ENCODE results near the gene LTA.

The LTA gene

DNA sequence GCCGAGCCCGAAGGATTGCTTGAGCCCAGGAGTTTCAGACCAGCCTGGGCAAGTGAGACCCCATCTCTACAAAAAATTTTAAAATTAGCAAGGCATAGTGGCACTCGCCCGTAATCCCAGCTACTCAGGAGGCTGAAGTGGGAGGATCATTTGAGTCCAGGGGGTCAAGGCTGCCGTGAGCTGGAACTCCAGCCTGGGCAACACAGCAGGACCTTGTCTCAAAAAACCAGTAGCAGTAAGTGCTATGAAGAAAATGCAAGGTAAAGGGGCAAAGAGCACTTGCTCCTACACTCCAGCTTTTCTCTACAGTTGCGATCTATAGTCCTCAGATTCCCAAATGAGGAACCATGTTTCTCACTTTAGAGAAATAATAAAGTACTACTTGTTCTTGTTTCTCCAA lies 28.4 kb upstream of the LTA start:
- no peak for DNase-seq

DNA sequence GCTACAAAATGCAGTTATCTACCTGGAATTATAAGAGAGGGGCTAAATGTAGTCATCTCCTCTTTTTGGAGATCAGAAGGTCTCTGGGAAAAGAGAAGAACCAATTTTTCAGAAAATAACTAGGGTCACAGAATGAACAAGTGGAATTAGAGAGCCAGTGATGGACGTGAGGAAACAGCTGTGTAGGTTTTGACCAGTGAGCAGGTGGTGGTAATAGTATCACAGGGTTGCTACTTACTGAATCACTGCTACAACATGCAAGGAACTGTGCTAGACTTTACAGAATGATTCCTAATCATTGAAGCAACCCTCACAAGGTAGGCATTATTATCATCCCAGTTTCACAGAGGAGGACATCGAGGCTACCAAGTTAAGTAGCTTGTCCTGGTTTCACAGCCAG lies 27.4 kb upstream of the LTA start:
- DNase-seq, result no peak

DNA sequence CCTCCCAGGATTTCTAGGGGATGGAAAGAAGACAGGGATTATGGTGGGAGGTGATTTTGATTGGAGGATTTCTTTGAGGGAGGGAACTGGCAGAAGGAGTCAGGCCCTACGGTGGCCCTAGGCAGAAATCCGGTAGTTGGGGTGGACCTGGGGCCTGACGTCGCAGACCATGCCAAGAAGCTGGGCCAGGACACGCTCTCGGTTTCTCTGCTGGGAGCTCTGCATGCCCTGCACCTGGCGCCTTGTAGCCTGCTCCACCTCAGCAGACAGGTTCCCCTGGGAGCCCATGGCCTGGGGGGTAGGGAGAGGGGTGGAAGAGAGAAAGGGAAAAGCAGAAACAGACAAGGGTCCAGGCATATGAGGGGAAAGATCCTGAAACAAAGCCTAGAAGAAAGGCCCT lies 26.8 kb upstream of the LTA start:
- DNase-seq, result peak; percentile 51

DNA sequence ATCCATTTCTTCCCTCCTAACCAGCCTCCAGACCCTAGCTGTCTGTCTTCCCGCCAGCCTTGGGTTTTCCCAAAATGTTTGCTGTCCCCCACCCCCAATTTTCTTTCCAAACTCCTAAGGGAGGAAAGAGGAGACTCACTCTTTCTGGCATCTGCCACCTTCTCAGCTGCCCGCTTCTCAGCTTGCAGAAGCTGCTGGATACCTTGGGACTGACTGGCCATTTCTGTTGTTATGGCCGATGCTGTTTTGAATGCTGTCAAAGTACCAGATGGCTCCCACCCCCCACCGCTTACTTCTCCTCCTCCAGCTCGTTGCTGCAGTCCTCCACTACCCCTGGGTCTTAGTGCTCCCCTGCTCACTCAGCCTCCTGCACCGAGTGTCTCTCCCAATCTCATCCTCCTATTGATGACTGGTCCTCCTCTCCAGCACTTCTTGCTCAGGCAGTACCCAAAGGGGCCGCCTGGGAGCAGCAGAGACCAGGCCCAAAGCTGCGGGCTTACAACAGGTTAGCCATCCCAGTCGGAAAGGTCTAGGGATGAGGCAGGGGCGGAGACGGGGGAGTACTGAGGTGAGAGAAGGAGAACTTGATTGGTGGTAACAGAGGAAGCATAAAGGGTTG lies 25.6 kb upstream of the LTA start, which contains the start of gene ATP6V1G2:
ATP6V1G2 (minus strand) TSS at position 270 of the 619 bp plus-strand sequence; CDS start at position 221, 49 bp downstream.
- peak; percentile 95 for DNase-seq

DNA sequence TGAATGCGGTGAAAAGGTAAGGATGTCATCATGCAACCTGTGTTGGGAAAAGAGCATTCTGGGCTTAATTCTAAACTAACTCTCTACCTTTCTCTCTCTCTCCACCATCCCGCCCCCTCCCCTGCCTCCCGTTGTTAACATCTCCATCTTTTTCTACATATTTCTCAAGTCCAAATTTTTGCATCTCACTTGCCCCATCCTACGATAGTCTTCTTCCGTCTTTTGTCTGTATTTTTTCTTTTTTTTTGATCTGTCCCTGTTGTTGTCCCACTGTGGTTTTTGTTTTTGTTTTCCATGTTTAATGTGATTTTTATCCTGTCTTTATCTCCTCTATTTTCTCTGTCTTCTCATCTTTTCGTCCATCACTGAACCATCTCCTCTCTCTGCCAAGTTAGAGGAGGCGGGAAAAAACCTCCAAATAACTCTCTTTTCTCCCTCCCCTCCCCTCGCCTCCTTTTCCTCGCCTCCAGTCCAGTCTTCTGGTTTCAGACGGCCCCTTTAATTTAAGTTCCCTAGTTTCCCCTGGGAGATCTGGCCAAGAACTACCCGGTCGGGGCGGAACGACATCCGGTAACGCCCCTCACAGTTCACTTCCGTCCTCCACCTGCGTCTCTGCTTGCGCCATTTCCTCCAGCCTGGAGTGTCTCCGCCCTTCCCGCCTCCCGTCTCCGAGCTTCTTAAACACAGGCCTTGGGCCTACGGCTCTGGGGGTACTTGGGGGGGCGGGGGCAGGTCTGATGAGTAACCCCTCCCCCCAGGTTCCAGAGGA lies 24.9 kb upstream of the LTA start, which contains the start of gene NFKBIL1:
NFKBIL1 (plus strand) TSS at position 651 of the 769 bp plus-strand sequence; CDS start at position 738, 87 bp downstream.
- DNase-seq, result peak; percentile 96

DNA sequence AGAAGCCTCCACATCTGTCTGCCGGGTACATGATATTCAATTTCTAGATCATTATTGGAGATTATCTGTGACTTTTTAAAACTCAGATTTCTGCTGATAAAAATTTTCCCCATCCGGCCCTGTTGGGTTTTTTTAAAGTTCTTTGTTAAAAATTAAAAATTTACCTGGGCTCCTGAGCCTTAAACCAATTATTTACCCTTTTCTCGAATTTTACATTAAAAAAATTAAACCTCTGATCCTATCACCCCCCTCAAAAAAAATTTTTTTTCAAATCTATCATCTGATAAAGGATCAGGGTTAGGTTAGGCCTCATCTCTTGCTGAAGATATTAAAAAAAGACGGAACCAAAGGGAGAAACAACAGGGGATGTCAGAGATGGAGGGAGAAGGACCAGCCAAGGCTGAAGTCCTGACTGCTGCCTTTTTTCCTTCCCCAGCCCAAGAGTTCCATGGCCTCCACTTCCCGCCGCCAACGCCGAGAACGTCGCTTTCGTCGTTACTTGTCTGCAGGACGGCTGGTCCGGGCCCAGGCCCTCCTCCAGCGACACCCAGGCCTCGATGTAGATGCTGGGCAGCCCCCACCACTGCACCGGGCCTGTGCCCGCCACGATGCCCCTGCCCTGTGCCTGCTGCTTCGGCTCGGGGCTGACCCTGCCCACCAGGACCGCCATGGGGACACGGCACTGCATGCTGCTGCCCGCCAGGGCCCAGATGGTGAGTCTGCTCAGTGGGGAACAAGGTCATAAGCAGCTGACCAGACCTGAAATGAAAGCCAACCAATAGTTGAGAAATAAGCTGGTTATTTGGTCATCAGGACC lies 24.2 kb upstream of the LTA start:
- DNase-seq, result peak; percentile 62

DNA sequence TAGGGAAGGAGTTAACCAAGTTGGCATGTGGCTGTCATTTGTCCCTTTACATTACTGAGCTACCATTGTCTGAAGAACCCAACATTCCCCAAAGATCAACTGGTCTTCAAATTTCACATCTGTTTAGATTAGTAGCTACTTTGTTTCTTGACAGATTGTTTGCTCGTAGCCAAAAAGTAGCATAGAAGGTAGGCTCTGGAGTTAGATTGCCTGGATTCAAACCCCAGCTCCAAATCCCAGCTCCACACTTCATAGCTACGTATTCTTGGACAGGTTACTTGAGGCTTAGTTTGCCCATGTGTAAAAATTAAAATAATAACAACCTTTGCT lies 23.6 kb upstream of the LTA start:
- DNase-seq, result no peak

DNA sequence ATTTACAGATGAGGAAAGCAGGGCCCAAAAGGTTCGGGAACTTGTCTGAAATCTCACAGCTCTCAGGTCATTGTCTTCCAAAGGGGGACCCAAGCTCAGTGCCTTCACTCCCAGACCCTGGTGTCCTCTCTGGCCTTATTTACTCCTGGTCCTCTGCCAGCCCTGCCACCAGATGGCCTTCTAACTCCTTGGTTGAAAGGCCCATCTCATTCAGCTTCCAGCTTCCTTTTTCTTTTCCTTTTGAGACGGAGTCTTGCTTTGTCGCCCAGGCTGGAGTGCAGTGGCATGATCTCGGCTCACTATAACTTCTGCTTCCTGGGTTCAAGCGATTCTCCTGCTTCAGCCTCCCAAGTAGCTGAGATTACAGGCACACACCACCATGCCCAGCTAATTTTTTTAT lies 20.7 kb upstream of the LTA start:
- peak; percentile 88 for DNase-seq

DNA sequence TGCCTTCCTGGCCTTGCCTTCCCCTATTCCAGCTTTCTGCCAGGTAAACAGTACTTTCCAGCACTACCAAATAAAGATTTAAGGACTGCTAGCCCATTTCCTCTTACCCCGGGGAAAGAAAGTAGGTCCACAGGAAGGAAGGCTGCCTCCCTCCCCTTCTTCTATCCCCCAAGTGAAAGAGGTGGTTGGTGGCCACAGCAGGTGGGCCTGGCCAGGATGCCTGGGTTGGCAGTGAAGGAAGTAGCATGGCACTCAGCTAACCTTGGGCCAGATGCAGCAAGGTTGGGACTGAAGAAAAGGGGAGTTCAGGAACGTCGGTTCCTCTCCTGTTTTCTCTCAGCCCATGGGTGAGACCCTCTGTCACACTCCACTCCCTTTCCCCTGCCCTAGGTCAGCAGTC lies 15.8 kb upstream of the LTA start:
- peak; percentile 64 for DNase-seq

DNA sequence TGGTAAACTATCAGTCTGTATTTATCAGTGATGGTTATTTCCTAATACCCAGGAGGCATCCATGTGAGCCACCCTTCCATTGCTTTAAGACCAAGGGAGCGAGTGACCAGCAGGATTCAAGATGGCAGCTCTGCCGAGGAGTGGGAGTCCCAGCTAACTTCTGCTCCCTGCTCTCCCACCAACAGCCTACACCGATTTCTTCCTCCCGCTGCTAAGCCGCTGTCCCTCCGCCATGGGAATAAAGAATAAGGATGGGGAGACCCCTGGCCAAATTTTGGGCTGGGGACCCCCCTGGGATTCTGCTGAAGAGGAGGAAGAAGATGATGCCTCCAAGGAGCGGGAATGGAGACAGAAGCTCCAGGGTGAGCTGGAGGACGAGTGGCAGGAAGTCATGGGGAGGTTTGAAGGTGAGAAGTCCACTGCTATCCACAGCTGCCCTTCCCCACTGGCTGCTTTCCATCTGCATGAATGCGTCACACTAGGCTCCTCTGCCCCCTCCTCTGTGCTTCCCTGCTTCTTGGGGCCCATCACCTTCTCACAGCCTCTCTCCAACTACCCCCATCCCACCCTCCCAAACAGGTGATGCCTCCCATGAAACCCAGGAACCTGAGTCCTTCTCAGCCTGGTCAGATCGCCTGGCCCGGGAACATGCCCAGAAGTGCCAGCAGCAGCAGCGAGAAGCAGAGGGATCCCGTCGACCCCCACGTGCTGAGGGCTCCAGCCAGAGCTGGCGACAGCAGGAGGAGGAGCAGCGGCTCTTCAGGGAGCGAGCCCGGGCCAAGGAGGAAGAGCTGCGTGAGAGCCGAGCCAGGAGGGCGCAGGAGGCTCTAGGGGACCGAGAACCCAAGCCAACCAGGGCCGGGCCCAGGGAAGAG lies 14.4 kb upstream of the LTA start:
- peak; percentile 62 for DNase-seq

DNA sequence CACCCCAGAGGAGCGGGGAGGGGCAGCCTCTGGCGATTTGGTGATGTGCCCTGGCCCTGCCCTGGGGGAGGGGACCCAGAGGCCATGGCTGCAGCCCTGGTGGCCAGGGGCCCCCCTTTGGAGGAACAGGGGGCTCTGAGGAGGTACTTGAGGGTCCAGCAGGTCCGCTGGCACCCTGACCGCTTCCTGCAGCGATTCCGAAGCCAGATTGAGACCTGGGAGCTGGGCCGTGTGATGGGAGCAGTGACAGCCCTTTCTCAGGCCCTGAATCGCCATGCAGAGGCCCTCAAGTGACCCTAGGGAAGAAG lies 13.8 kb upstream of the LTA start:
- DNase-seq, result no peak

DNA sequence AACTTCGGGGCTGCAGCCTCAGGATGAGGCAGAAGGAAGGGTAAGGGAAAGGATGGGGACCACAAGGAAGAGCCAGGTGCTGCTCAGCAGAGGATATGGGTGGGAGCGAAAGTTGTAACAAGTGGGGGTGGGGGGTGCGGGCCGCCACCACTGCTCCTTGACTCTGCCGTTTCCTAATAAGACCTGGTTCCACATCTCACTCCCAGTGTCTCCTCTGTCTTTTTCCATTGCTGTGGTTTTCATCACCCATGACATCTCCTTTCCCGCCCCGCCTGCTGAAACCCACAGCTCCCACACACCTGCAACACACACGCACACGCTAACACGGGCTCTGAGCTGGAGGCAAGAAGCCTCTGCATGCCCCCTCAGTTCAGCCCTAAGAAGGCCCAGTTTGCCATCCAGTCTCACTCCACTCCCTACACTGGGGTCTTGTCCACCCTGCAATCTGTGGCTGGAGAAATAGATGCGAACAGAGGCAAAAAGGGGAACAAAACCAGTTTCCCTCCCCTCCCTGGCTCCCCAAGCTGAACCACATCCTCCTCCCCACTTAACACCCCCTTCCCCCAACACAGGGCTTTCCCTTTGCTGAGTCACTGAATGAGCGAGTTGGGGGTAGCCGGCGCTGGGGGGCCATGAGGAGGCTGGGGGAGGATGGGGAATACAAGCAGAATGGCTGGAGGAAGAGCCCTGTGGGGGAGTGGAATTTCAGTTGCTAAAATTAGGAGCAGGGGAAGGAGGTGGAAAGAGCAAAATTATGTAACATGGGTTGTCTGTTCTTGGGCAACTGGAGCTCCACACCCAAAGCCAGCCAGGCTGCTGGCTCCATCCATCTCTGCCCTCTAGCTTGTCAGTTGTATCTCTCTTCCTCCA lies 13.2 kb upstream of the LTA start:
- peak; percentile 90 for DNase-seq

DNA sequence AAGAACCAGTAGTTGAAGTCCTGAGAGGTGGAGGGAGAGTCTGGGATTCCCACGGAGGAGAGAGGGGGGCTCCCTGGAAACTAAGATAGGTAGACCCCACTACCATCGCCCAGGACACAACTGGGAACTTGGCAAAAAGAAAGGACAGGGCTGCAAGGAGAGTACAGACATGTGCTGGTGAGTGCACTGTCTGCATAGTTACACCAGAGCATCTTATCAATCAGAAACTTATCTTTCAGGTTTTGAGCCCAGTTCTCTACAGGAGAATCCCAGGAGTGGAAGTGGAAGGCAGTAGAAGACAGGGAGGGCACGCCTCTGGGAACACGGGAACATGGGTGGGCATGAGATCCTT lies 12.5 kb upstream of the LTA start:
- DNase-seq, result no peak

DNA sequence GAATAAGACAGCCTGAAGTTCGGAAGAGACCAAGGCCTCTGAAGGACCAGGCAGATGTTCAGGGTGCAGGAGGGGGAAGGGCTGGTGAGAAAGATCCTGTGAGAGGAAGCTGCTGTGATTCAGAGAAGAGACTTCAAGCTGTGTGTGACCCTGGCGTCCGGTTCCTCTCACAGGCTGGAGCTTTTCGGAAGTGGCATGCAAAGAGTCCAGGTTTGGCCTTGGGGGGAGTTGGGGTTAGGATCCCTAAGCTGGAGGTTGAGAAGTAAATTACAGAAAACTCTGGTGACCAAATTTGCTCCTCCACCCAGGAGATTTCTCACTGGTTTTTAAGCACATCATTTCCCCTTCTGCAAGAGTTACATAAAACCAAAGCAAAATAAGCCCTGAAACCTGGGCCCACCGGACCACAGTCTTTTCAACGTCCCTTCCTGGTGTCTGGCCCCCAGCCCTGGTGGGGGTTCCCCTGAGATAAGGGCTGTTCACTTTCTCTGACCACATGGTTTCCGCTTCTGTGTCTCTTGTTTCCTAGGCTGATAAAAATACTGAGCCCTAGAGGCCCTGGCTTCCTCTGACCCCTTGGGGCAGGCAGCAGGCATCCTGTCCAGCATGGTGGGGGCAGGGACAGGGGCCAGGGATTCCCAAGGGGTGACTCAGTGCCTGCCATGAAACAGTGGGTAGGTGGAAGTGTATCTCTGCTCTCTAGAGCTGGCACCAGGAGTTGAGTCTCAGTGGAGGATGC lies 12.0 kb upstream of the LTA start:
- peak; percentile 82 for DNase-seq

DNA sequence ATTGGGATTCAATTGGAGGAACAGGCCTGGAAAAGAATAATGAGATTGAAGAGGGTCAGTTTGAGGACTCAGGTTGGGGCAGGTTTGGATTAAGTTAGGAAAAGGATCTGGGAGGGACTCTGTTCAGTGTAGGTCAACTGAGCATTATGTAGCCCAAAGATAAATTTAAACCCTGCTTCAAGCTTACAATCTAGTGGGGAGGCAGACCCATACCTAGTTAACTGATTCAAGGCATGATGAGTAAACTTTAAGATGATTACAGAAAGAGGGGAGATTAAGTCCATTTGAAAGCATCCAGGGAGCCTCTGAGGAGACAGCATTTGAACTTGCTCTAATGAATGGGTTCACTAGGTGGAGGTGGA lies 11.4 kb upstream of the LTA start:
- DNase-seq, result no peak

DNA sequence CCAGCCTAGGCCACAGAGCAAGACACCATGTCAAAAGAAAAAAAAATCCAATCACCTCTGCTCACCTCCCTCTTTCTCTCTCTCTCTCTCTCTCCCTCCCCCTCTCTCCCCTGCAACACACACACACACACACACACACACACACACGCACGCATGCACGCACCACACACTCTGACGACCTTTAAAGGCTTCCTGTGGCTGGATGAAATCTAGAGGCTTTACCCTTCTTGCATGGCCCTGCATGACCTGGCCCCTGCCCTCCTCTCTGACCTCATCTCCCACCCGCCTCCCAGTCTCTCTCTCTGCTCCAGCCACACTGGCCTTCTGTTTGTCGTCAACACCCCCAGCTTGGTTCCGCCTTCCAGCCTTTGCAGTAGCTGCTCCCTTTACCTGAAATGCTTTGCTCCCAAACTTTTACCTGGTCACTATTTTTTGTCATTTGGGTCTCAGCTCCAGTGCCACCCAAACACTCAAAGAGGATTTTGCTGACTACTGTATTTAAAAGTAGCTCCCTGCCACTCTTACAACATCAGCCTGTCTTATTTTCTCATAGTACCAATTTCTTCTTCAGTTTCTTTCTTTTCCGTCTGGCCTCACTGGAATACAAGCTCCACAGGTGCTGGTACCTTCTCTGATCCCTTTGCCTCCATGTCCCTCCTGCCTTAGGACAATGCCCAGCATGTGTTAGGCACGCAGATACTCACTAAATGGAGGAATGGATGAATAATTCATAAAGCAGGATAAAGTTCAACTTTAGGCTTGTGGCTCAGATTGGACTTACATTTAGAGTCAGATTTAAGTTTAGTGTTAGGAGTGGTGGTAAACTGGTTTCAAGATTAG lies 4.3 kb upstream of the LTA start:
- peak; percentile 75 for DNase-seq

DNA sequence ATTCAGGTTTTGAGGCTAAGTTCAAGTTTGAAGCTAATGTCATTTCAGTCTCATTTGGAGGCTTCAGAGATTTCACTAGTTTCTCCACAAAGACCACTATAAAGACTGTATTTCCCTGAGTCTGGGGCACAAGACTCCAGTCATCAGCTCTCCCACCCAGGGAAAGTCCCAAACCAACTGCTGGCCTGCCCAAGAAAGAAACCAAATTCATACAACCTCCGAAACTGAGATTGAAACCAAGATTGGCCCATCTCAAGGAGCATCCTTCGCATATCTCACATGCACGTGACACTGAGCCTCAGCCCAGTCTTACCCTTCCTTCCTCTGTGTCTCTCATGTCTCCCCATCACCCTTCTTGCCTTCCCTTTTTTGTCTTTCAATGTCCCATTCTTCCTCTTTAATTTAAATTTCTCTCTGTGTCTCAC lies 3.5 kb upstream of the LTA start:
- DNase-seq, result peak; percentile 89

DNA sequence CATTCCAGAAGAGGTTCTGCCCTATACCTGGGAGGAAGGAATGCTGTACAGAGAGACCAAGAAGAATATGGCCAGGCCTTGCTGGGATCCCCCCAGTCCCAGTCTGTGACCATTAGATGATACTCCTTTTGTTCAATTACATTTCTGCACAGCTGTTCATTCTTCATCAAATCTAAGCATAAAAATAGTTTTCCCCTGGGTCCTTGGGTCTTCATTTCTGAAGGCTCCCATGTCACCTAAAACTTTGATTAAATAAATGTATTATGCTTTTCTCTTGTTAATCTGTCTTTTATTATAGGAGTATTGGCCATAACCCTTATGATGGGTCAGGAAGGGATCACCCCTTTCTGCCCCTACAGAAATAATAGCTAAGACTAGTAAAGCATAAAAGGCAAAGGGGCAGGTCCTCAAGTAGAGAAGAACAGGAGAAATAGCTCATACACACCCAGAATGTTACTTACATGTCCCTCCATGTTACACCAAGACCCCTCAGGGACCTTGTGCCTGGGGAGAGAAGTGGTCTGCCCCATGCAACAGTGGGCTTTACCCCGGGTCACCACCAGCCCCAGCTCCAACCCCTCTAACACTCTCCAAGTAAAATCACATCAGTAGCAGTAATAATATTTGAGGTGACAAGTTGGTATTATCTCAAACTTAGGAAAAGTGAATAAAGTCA lies 2.1 kb upstream of the LTA start:
- no peak for DNase-seq

DNA sequence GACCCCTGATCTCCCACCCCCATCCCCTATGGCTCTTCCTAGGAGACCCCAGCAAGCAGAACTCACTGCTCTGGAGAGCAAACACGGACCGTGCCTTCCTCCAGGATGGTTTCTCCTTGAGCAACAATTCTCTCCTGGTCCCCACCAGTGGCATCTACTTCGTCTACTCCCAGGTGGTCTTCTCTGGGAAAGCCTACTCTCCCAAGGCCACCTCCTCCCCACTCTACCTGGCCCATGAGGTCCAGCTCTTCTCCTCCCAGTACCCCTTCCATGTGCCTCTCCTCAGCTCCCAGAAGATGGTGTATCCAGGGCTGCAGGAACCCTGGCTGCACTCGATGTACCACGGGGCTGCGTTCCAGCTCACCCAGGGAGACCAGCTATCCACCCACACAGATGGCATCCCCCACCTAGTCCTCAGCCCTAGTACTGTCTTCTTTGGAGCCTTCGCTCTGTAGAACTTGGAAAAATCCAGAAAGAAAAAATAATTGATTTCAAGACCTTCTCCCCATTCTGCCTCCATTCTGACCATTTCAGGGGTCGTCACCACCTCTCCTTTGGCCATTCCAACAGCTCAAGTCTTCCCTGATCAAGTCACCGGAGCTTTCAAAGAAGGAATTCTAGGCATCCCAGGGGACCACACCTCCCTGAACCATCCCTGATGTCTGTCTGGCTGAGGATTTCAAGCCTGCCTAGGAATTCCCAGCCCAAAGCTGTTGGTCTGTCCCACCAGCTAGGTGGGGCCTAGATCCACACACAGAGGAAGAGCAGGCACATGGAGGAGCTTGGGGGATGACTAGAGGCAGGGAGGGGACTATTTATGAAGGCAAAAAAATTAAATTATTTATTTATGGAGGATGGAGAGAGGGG lies 1.4 kb downstream of the LTA start:
- DNase-seq, result peak; percentile 64

Measured in activated effector memory CD4-positive, alpha-beta T cell treated with anti-CD3 and anti-CD28 coated beads, Interleukin-2, amount 50 U/mL, for 16 hours (primary cell).